H1 (cell line): ENCODE results near the gene HS3ST1. TPM values are rescaled to one million over a fixed set of nuclear protein-coding genes. Genes with fewer than 3 reads are reported as not detected.

Experiments
- CTCF ChIA-PET: fragments of 300-600 bp; sonication (Branson Sonifier 250); formaldehyde crosslinking; loops from one replicate; lab custom pipeline; 2021; ENCODE audit not compliant: partially characterized antibody; lab: Charles Lee
- POLR2A ChIA-PET: fragments of 300-600 bp; sonication (Branson Sonifier 250); formaldehyde crosslinking; loops from one replicate; lab custom pipeline; 2021; ENCODE audit warnings: inconsistent platforms; ENCODE audit not compliant: partially characterized antibody; lab: Charles Lee
- DNase-seq, 2 experiments: peaks; one replicate each; pipeline versions ENCODE4 v3.0.0 to v3.0.0-alpha.2; 2010 to 2022; ENCODE audit warnings: low spot score in 2 of 2, low read depth in 1 of 2, mixed read lengths in 1 of 2
- FAIRE-seq: peaks from 2 replicates; lab custom pipeline; 2011; peaks lifted over from hg19 to GRCh38; lab: Jason Lieb, UNC
- H2AFZ ChIP-seq: 2 replicates; pipeline ENCODE4 v1.8.1; 2012; ENCODE audit warnings: low read length, inconsistent platforms
- H2AK5ac ChIP-seq: 2 replicates; pipeline ENCODE4 v1.6.1; 2013; ENCODE audit warnings: low read depth, low read length
- H2BK120ac ChIP-seq: replicated peaks from 2 replicates; pipeline ENCODE3; 2013; ENCODE audit warnings: low read depth, low read length, inconsistent platforms
- H2BK12ac ChIP-seq: 2 replicates; pipeline ENCODE4 v1.6.1; 2013; ENCODE audit warnings: low read depth, low read length
- H2BK15ac ChIP-seq: 2 replicates; pipeline ENCODE4 v1.6.1; 2013; ENCODE audit warnings: low read length
- H2BK20ac ChIP-seq: 2 replicates; pipeline ENCODE4 v1.6.1; 2013; ENCODE audit warnings: low read length
- H2BK5ac ChIP-seq: 2 replicates; pipeline ENCODE4 v1.6.1; 2013; ENCODE audit warnings: low read depth, low read length
- H3K14ac ChIP-seq: 2 replicates; pipeline ENCODE4 v1.6.1; 2013; ENCODE audit warnings: inconsistent platforms; ENCODE audit not compliant: insufficient read length
- H3K18ac ChIP-seq: 2 replicates; pipeline ENCODE4 v1.6.1; 2013; ENCODE audit warnings: low read length; ENCODE audit errors: extremely low read depth
- H3K23ac ChIP-seq: 2 replicates; pipeline ENCODE4 v1.6.1; 2013; ENCODE audit warnings: inconsistent platforms; ENCODE audit not compliant: insufficient read length
- H3K23me2 ChIP-seq: 2 replicates; pipeline ENCODE4 v1.6.1; 2013; ENCODE audit warnings: low read depth, low read length
- H3K27ac ChIP-seq: 2 replicates; pipeline ENCODE4 v1.6.1; 2011; ENCODE audit warnings: low read depth, low read length, inconsistent platforms
- H3K27me3 ChIP-seq, 4 experiments: replicated peaks in 1 of 4; 1 replicate in 1 of 4; 2 replicates in 3 of 4; pipeline versions ENCODE4 v1.6.1 to v1.8.1; 2011 to 2013; ENCODE audit warnings: low read length in 3 of 4, mild to moderate bottlenecking in 3 of 4, inconsistent platforms in 2 of 4, mixed read lengths in 2 of 4, moderate library complexity in 1 of 4; ENCODE audit not compliant: control insufficient read depth in 3 of 4, insufficient read depth in 3 of 4; ENCODE audit errors: extremely low read depth in 1 of 4
- H3K36me3 ChIP-seq, 4 experiments: 2 replicates each; pipeline versions ENCODE4 v1.6.1 to v1.8.1; 2011 to 2013; ENCODE audit warnings: mild to moderate bottlenecking in 4 of 4, low read length in 3 of 4, moderate library complexity in 2 of 4, control low read depth in 1 of 4, inconsistent platforms in 1 of 4; ENCODE audit not compliant: insufficient read depth in 4 of 4, control insufficient read depth in 2 of 4
- H3K4ac ChIP-seq: replicated peaks from 2 replicates; pipeline ENCODE3; 2013; ENCODE audit warnings: low read length, low read depth, mixed read lengths, inconsistent platforms; ENCODE audit not compliant: insufficient read length
- H3K4me1 ChIP-seq, 4 experiments: replicated peaks in 1 of 4; 1 replicate in 1 of 4; 2 replicates in 3 of 4; pipeline versions ENCODE4 v1.6.1 to v1.8.1; 2011 to 2013; ENCODE audit warnings: low read length in 3 of 4, inconsistent platforms in 2 of 4, mixed read lengths in 1 of 4; ENCODE audit not compliant: insufficient read depth in 4 of 4, control insufficient read depth in 3 of 4
- H3K4me2 ChIP-seq, 2 experiments: 2 replicates each; pipeline versions ENCODE4 v1.6.1 to v1.8.1; 2011 to 2013; ENCODE audit warnings: low read depth in 2 of 2, low read length in 2 of 2, control low read depth in 1 of 2, inconsistent platforms in 1 of 2, mild to moderate bottlenecking in 1 of 2; ENCODE audit not compliant: insufficient read depth in 1 of 2
- H3K4me3 ChIP-seq, 4 experiments: fragments of 200-600, 300-600 bp in 1 of 4; sonication (generic), shearing (Covaris generic), sonication (Bioruptor Twin) in 1 of 4; 2 replicates each; pipeline versions ENCODE4 v1.5.1 to v1.8.1; 2011 to 2016; ENCODE audit warnings: low read length in 4 of 4, low read depth in 3 of 4, control low read depth in 2 of 4, inconsistent platforms in 2 of 4, mild to moderate bottlenecking in 2 of 4, mixed read lengths in 1 of 4, moderate library complexity in 1 of 4; ENCODE audit not compliant: insufficient read depth in 2 of 4; ENCODE audit errors: extremely low read depth in 1 of 4
- H3K56ac ChIP-seq: replicated peaks from 2 replicates; pipeline ENCODE3; 2013; ENCODE audit warnings: low read depth, mild to moderate bottlenecking, mixed read lengths, low read length, inconsistent platforms; ENCODE audit not compliant: insufficient read length
- H3K79me1 ChIP-seq: 2 replicates; pipeline ENCODE4 v1.6.1; 2013; ENCODE audit warnings: low read depth, low read length, control low read depth
- H3K79me2 ChIP-seq, 2 experiments: 2 replicates each; pipeline versions ENCODE4 v1.6.1 to v1.8.1; 2012 to 2013; ENCODE audit warnings: low read length in 2 of 2, mild to moderate bottlenecking in 2 of 2, inconsistent platforms in 1 of 2; ENCODE audit not compliant: insufficient read depth in 2 of 2, control insufficient read depth in 1 of 2
- H3K9ac ChIP-seq, 4 experiments: replicated peaks in 1 of 4; 1 replicate in 1 of 4; 2 replicates in 3 of 4; pipeline versions ENCODE4 v1.6.1 to v1.8.1; 2011 to 2013; ENCODE audit warnings: low read depth in 3 of 4, low read length in 3 of 4, control low read depth in 2 of 4, mild to moderate bottlenecking in 2 of 4, moderate library complexity in 2 of 4, inconsistent platforms in 1 of 4; ENCODE audit errors: extremely low read depth in 1 of 4
- H3K9me3 ChIP-seq, 2 experiments: 2 replicates each; pipeline versions ENCODE4 v1.6.1 to v1.8.1; 2012 to 2013; ENCODE audit warnings: mild to moderate bottlenecking in 2 of 2, moderate library complexity in 2 of 2, control low read depth in 1 of 2, inconsistent platforms in 1 of 2, low read depth in 1 of 2, low read length in 1 of 2, mixed read lengths in 1 of 2; ENCODE audit not compliant: insufficient read depth in 2 of 2
- H4K20me1 ChIP-seq, 2 experiments: replicated peaks in 1 of 2; 2 replicates each; pipeline versions ENCODE3 to v1.8.1; 2011 to 2013; ENCODE audit warnings: inconsistent platforms in 2 of 2, low read length in 2 of 2, mild to moderate bottlenecking in 1 of 2; ENCODE audit not compliant: insufficient read depth in 2 of 2, control insufficient read depth in 1 of 2
- H4K5ac ChIP-seq: 2 replicates; pipeline ENCODE4 v1.6.1; 2013; ENCODE audit warnings: low read length, low read depth, mixed read lengths, inconsistent platforms; ENCODE audit not compliant: insufficient read length
- H4K8ac ChIP-seq: 2 replicates; pipeline ENCODE4 v1.8.0; 2013; ENCODE audit warnings: mild to moderate bottlenecking, moderate library complexity, low read length, inconsistent platforms; ENCODE audit not compliant: insufficient read depth; ENCODE audit errors: extremely low read depth
- H4K91ac ChIP-seq: replicated peaks from 2 replicates; pipeline ENCODE3; 2013; ENCODE audit warnings: low read length, mixed read lengths, inconsistent platforms; ENCODE audit not compliant: insufficient read length
- EP300 ChIP-seq, 2 experiments: IDR thresholded peaks; 1 replicate in 1 of 2; 2 replicates in 1 of 2; pipeline ENCODE4 v1.6.1; 2011 to 2012; ENCODE audit warnings: low read depth in 2 of 2, low read length in 2 of 2, mild to moderate bottlenecking in 2 of 2, borderline replicate concordance in 1 of 2, inconsistent platforms in 1 of 2, moderate library complexity in 1 of 2
- MAX ChIP-seq: IDR thresholded peaks from 2 replicates; pipeline ENCODE4 v1.6.1; 2012; ENCODE audit warnings: inconsistent platforms
- SIN3A ChIP-seq, 2 experiments: IDR thresholded peaks in 1 of 2; conservative IDR thresholded peaks in 1 of 2; 2 replicates each; pipeline ENCODE4 v1.6.1; 2011 to 2012; ENCODE audit warnings: low read length in 2 of 2, improper control_type of control experiment in 1 of 2, low read depth in 1 of 2, mild to moderate bottlenecking in 1 of 2
- SIX5 ChIP-seq: IDR thresholded peaks from 2 replicates; pipeline ENCODE4 v1.6.1; 2011; ENCODE audit warnings: mild to moderate bottlenecking, low read depth, low read length
- polyA plus RNA-seq, 7 experiments: library from polyadenylated mRNA; depleted of rRNA in 3 of 7; stranded (reverse) in 5 of 7; unstranded in 2 of 7; fragments of >200 nt in 5 of 7; fragments of 200-250 nt in 2 of 7; gene quantifications; 1 replicate in 5 of 7; 2 replicates in 1 of 7; 4 replicates in 1 of 7; pipeline versions ENCODE4 v1.2.1 to v1.2.3, GENCODE V29; 2011 to 2013; ENCODE audit warnings: missing spikeins in 2 of 7, mixed read lengths in 2 of 7
- total RNA-seq: library from RNA; stranded (reverse); fragmentation: NEBNext Ultra II Directional; extraction: Animal tissue kit (Norgen Biotek cat#: 25700); gene quantifications from 2 replicates; pipeline ENCODE4 v1.2.1, GENCODE V29; 2021

The HS3ST1 gene
- total and polyA plus RNA-seq, 2 of the 8 experiments (the other 6 are each of a cell fraction or from before 2014, with no cell fraction given) = 0.50 to 1.5 TPM

- no peak overlapping the region for H4K8ac ChIP-seq
- H4K20me1 ChIP-seq = no peaks in the 10 kb centered on the region
- no peak overlapping the region for H2BK12ac ChIP-seq
- no peak overlapping the region for H2AFZ ChIP-seq
- ChIA-PET POLR2A (no interaction called here), CTCF (interaction anchor here (0.7 to 1.6 kb wide), 5 partner anchors 9 to 177 kb away, joined by 3 to 5 read pairs (median 3); no protein-coding TSS in a partner anchor)
- no peaks in the 10 kb centered on the region for H3K79me1 ChIP-seq
- no peak overlapping the region for H2BK120ac ChIP-seq
- H3K79me2 ChIP-seq = no peaks in the 10 kb centered on the region
- H3K56ac ChIP-seq = no peak overlapping the region
- no peak overlapping the region for H4K5ac ChIP-seq
- no peaks in the 10 kb centered on the region for H3K27me3 ChIP-seq
- no peak overlapping the region for H3K18ac ChIP-seq
- no peaks in the 10 kb centered on the region for H3K23me2 ChIP-seq
- no peak overlapping the region for H3K9ac ChIP-seq
- no peak for FAIRE-seq
- H3K27ac ChIP-seq = no peak overlapping the region
- no peak overlapping the region for H2BK5ac ChIP-seq
- H2BK20ac ChIP-seq = no peak overlapping the region
- H3K23ac ChIP-seq = no peak overlapping the region
- DNase-seq = no peak
- H3K4me2 ChIP-seq = no peak overlapping the region
- H3K14ac ChIP-seq = no peak overlapping the region
- H3K4ac ChIP-seq = no peak overlapping the region
- no peaks in the 10 kb centered on the region for H3K36me3 ChIP-seq
- H3K4me3 ChIP-seq = no peak overlapping the region
- H3K4me1 ChIP-seq = no peaks in the 10 kb centered on the region
- H4K91ac ChIP-seq = no peak overlapping the region
- TF ChIP-seq SIX5 (no peak), EP300 (IDR thresholded peaks at IDR 0.05; ENCODE audit: borderline replicate concordance in 1 of 2, low read depth in 2 of 2, low read length in 2 of 2) (no peak), MAX (no peak), SIN3A (conservative IDR thresholded peaks at IDR 0.05 in 1 of 2, IDR thresholded peaks at IDR 0.05 in 1 of 2; ENCODE audit: low read depth in 1 of 2, low read length in 2 of 2) (no peak)
- H2BK15ac ChIP-seq = no peak overlapping the region
- no peaks in the 10 kb centered on the region for H3K9me3 ChIP-seq
- no peak overlapping the region for H2AK5ac ChIP-seq
These were observed 17.6 kb upstream of the HS3ST1 start for GRCh38 chr4:11446155-11446811.
